Loucy (cell line): ENCODE results near the gene PTPRT.

ENCODE experiments used
- CTCF ChIP-seq: fragments of 200-600 bp; sonication (generic); conservative IDR thresholded peaks from 2 replicates; pipeline ENCODE4 v1.5.1; 2014; ENCODE audit warnings: mild to moderate bottlenecking, antibody characterized with exemption, low read length
- EZH2phosphoT487 ChIP-seq: fragments of 200-600 bp; IDR thresholded peaks from 2 replicates; pipeline ENCODE4 v1.6.1; 2018; ENCODE audit warnings: antibody characterized with exemption, mild to moderate bottlenecking, moderate library complexity, borderline replicate concordance

GRCh38 chr20:43176726-43177125, 13.0 kb downstream of the PTPRT start:
- TF ChIP-seq CTCF (no peak), EZH2phosphoT487 (no peak)
